GM23248 (cell line): ENCODE measurements around the gene P4HA2.

Experiments used
- EZH2 ChIP-seq: fragments of 200-600 bp; sonication (generic); IDR thresholded peaks from 2 replicates; pipeline ENCODE4 v1.6.1; 2018; ENCODE audit warnings: antibody characterized with exemption, mild to moderate bottlenecking; ENCODE audit not compliant: insufficient read depth, poor library complexity, severe bottlenecking
- EZH2phosphoT487 ChIP-seq: fragments of 200-600 bp; sonication (generic); IDR thresholded peaks from 2 replicates; pipeline ENCODE4 v1.6.1; 2018; ENCODE audit warnings: antibody characterized with exemption, moderate library complexity, mild to moderate bottlenecking, low read depth; ENCODE audit not compliant: insufficient read depth

DNA sequence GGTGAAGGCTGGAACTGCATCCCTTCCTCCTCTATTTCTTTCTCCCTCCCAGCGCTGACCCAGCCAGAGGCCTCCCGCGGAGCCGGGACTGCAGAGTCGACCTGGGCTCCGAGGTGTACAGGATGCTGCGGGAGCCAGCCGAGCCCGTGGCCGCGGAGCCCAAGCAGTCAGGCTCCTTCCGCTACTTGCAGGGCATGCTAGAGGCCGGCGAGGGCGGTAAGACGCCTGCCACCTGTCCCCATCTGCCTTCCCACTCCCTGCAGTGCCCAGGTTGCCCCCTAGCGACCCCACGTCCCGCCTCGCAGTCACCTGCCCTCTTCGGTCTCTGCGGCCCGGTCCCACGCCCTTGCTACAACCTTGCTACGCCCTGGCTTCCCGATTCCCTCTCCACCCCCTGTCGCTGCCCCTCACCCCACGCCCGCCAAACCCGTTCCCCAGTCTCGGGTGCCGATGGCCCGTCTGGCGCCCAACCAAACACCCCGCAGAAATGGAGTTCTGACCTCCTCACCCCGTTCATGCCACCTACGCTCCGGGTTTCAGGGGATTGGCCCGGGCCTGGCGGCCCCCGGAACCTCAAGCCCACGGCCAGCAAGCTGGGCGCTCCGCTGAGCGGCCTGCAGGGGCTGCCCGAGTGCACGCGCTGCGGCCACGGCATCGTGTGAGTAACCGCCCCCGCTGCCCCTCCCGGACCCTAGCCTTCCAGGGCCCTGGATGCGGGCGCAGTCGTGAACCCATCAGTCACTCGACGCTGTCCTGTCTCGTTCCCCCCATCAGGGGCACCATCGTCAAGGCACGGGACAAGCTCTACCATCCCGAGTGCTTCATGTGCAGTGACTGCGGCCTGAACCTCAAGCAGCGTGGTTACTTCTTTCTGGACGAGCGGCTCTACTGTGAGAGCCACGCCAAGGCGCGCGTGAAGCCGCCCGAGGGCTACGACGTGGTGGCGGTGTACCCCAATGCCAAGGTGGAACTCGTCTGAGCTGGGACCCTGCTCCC, 43.9 kb upstream of the P4HA2 start:
- TF ChIP-seq EZH2 (no peak), EZH2phosphoT487 (no peak)
